ENCODE measurements around the gene AIFM1. TPM values are rescaled to one million over a fixed set of nuclear protein-coding genes. Genes with fewer than 3 reads are reported as not detected.

The AIFM1 gene
- total RNA-seq, 4 donors from 2014 or later = 15.9 to 23.4 (median 21.6) TPM

DNA sequence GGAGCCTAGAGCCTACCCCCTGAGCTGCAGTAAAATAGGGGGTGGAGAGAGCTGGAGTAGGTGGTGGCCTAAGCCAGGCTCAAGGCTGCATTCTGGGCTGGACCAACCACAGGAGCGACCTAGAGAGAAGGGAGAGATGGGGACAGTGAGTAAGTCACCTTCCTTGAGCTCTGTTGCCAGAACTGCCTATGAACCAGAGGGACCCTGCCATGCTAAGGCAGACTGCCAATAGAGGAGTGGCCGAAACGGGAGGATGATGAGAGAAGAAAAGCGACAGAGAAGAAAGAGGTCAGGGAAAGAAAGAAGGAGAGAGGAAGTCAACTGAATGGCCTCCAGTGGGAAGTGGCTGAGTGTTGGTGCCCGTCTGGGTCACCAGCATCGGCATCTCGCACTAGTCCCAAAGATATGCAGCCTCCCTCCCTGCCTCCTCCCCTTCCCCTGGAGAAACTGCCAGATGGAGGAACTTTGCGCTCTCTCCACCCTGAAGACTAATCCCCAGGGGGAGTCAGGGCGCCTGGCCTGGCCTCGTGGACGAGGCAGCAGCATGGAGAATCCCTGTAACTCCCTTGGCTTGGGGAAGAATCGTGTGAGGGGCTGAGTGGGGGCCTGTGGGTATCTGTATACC lies 84.1 kb downstream of the AIFM1 start:
- TF ChIP-seq, protein P1, sequence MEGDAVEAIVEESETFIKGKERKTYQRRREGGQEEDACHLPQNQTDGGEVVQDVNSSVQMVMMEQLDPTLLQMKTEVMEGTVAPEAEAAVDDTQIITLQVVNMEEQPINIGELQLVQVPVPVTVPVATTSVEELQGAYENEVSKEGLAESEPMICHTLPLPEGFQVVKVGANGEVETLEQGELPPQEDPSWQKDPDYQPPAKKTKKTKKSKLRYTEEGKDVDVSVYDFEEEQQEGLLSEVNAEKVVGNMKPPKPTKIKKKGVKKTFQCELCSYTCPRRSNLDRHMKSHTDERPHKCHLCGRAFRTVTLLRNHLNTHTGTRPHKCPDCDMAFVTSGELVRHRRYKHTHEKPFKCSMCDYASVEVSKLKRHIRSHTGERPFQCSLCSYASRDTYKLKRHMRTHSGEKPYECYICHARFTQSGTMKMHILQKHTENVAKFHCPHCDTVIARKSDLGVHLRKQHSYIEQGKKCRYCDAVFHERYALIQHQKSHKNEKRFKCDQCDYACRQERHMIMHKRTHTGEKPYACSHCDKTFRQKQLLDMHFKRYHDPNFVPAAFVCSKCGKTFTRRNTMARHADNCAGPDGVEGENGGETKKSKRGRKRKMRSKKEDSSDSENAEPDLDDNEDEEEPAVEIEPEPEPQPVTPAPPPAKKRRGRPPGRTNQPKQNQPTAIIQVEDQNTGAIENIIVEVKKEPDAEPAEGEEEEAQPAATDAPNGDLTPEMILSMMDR (IDR thresholded peaks at IDR 0.05) = no peak
- TF ChIP-seq POLR2A (IDR thresholded peaks at IDR 0.05; ENCODE audit: low read depth) = no peak
- no peak for TF ChIP-seq EP300 (IDR thresholded peaks at IDR 0.05)
- TF ChIP-seq POLR2AphosphoS5 (IDR thresholded peaks at IDR 0.05) = no peak
- Histone ChIP-seq H3K27me3 (no peaks in the 10 kb centered on the region), H3K4me1 (peaks cover 10 to 27% (median 19%) of the 10 kb centered on the region in 4 donors), H3K27ac (replicated peaks in 1 of 4) (peak overlapping the region; percentile 22 to 44 (median 35)), H3K4me3 (no peak overlapping the region), H3K9me3 (no peaks in the 10 kb centered on the region), H3K36me3 (no peaks in the 10 kb centered on the region)
- no peak for DNase-seq (ENCODE audit: extremely low spot score)
- intact Hi-C loops (cut with DNase I) = loop anchor here (5.0 kb wide), 1 partner anchor 41 kb away; no protein-coding TSS in a partner anchor
- WGBS = 60% methylated on average over 8 of the region's 12 CpGs

DNA sequence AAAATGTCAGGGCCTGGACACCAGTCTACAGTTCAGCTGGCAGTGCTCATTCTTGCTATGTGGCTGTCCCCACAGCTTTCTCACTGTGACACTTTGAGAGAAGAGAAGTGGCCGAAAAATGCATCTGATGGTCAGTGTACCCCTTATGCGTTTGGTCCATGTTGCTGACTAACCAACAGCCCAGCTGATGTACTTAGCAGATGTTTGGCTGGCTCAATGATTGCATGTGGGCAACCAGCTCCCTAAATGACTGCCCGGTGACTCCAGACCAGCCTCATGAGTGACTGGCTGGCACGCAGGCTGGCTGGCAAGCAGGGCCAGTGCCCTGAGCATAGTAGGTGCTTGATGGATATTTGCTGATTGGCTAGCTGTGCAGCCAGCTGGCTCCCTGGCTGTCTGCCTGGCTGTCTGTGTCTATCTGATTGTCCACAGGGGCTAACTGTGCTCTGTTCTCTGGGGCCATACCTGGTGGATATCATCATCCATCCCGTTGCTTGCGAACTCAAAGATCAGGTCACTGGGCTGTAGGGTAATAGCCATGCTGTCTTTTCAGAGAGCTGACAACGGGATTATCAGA lies 84.8 kb downstream of the AIFM1 start:
- Histone ChIP-seq H3K4me3 (no peak overlapping the region), H3K27me3 (no peaks in the 10 kb centered on the region), H3K4me1 (peaks cover 10 to 27% (median 15%) of the 10 kb centered on the region in 4 donors), H3K36me3 (no peaks in the 10 kb centered on the region), H3K9me3 (no peaks in the 10 kb centered on the region), H3K27ac (replicated peaks in 1 of 4) (no peak overlapping the region)
- TF ChIP-seq, protein P1 (IDR thresholded peaks at IDR 0.05) = no peak
- TF ChIP-seq POLR2A (IDR thresholded peaks at IDR 0.05; ENCODE audit: low read depth) (no peak), EP300 (IDR thresholded peaks at IDR 0.05) (no peak), POLR2AphosphoS5 (IDR thresholded peaks at IDR 0.05) (no peak)
- intact Hi-C loops (cut with DNase I) = loop anchor here (1.0 to 5.0 kb wide), 2 partner anchors 41 to 111 kb away; no protein-coding TSS in a partner anchor
- no peak for DNase-seq (ENCODE audit: extremely low spot score)
- WGBS = 53% methylated on average over 3 of the region's 7 CpGs

DNA sequence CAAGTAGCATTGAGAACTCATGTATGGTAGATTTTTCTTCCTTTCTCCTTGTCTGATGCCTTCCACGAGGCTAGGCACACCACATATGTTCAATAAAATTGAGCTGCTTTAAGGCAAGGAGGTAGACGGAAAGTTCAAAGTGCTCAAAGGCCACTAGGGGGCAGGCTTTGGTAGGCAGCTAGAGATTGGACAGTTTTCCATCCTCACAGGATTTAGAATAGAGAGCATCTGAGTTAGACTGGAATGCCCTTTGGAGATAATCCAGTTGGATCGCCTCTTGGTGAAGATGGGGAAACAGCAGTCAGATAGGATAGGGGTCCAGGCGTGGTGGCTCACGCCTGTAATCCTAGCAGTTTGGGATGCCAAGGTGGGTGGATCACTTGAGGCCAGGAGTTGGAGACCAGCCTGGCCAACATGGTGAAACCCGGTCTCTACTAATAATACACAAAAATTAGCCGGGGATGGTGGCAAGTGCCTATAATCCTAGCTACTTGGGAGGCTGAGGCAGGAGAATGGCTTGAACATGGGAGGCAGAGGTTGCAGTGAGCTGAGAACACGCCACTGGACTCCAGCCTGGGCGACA lies 85.7 kb downstream of the AIFM1 start:
- H3K4me3 ChIP-seq = no peak overlapping the region
- H3K27ac ChIP-seq (replicated peaks in 1 of 4) = no peak overlapping the region
- no peak for DNase-seq (ENCODE audit: extremely low spot score)
- H3K36me3 ChIP-seq = no peaks in the 10 kb centered on the region
- intact Hi-C loops (cut with DNase I) = loop anchor here (1.0 to 5.0 kb wide), 2 partner anchors 42 to 112 kb away; no protein-coding TSS in a partner anchor
- 40% methylated on average over 9 of the region's 9 CpGs for WGBS
- no peaks in the 10 kb centered on the region for H3K9me3 ChIP-seq
- no peaks in the 10 kb centered on the region for H3K27me3 ChIP-seq
- TF ChIP-seq, protein P1 (IDR thresholded peaks at IDR 0.05) = peak; percentile 64 to 71 (median 67)
- TF ChIP-seq POLR2AphosphoS5 (IDR thresholded peaks at IDR 0.05) = peak in 1 of 2 donors; percentile 7
- no peak for TF ChIP-seq POLR2A (IDR thresholded peaks at IDR 0.05; ENCODE audit: low read depth)
- TF ChIP-seq EP300 (IDR thresholded peaks at IDR 0.05) = no peak
- peaks cover 10 to 22% (median 14%) of the 10 kb centered on the region in 4 donors for H3K4me1 ChIP-seq

Other genes with a start within 250 kb of the AIFM1 start
- gene BCORL1, start 183.2 kb downstream of the AIFM1 start, total RNA-seq = 10 to 100 TPM in 2 of 4 donors, 1 to 10 TPM in 2; 3.8 to 13.8 (median 10.5) TPM
- gene ELF4, start 55.3 kb downstream of the AIFM1 start, total RNA-seq = 1 to 10 TPM; 6.2 to 9.9 (median 9.4) TPM
- gene RAB33A, start 6.1 kb upstream of the AIFM1 start, total RNA-seq = 1 to 10 TPM in 1 of 4 donors, under 1 TPM in 2, not detected in 1; 0.23 to 1.3 (median 0.91) TPM
- gene ZNF280C, start 103.1 kb upstream of the AIFM1 start, total RNA-seq = 1 to 10 TPM; 2.5 to 4.1 (median 3.4) TPM
- gene SLC25A14, start 174.1 kb upstream of the AIFM1 start, total RNA-seq = 1 to 10 TPM; 4.0 to 9.6 (median 6.9) TPM
- not detected for gene GPR119, start 219.8 kb upstream of the AIFM1 start, total RNA-seq
- gene RBMX2, start 236.1 kb upstream of the AIFM1 start, total RNA-seq = 10 to 100 TPM; 14.2 to 20.6 (median 17.6) TPM